HepG2 (cell line): Measurements from ENCODE around the gene PPP2R5D. TPM values are rescaled to one million over a fixed set of nuclear protein-coding genes. Genes with fewer than 3 reads are reported as not detected.

ENCODE experiments used
- CBX2 ChIP-seq, 2 experiments: fragments of 200-600 bp in 1 of 2; sonication (generic); formaldehyde crosslinking in 1 of 2; IDR thresholded peaks; 2 replicates each; pipeline versions ENCODE4 v1.7.0 to v1.8.1; 2018 to 2022; ENCODE audit warnings: low read depth in 2 of 2, low read length in 1 of 2, mild to moderate bottlenecking in 1 of 2, missing genetic modification reagents in 1 of 2
- CHD2 ChIP-seq: IDR thresholded peaks from 2 replicates; pipeline ENCODE4 v1.6.1; 2011; ENCODE audit warnings: low read depth, low read length, improper control_type of control experiment
- ESRRA ChIP-seq: sonication (generic); formaldehyde crosslinking; IDR thresholded peaks from 2 replicates; pipeline ENCODE4 v1.5.1; 2020; ENCODE audit warnings: mild to moderate bottlenecking, low read depth, missing genetic modification reagents
- ETS1 ChIP-seq: sonication (generic); formaldehyde crosslinking; IDR thresholded peaks from 2 replicates; pipeline ENCODE4 v1.4.0; 2020; ENCODE audit warnings: missing genetic modification reagents
- GATA4 ChIP-seq: sonication (generic); IDR thresholded peaks from 2 replicates; pipeline ENCODE4 v1.6.1; 2016; ENCODE audit warnings: antibody characterized with exemption, low read depth, borderline replicate concordance
- HIC2 ChIP-seq: sonication (generic); formaldehyde crosslinking; IDR thresholded peaks from 2 replicates; pipeline ENCODE4 v1.9.0; 2022; ENCODE audit warnings: low read depth, missing genetic modification reagents
- HMGXB3 ChIP-seq: sonication (generic); formaldehyde crosslinking; IDR thresholded peaks from 2 replicates; pipeline ENCODE4 v1.4.0; 2020; ENCODE audit warnings: missing genetic modification reagents, borderline replicate concordance
- HNF4G ChIP-seq, 2 experiments: sonication (generic) in 1 of 2; formaldehyde crosslinking in 1 of 2; IDR thresholded peaks; 2 replicates each; pipeline versions ENCODE4 v1.4.0 to v1.6.1; 2011 to 2020; ENCODE audit warnings: borderline replicate concordance in 2 of 2, low read depth in 2 of 2, mild to moderate bottlenecking in 2 of 2, low read length in 1 of 2, missing genetic modification reagents in 1 of 2, moderate library complexity in 1 of 2
- JUN ChIP-seq: sonication (generic); formaldehyde crosslinking; IDR thresholded peaks from 2 replicates; pipeline ENCODE4 v1.4.0; 2020; ENCODE audit warnings: mild to moderate bottlenecking, missing genetic modification reagents
- KLF13 ChIP-seq: sonication (generic); formaldehyde crosslinking; IDR thresholded peaks from 2 replicates; pipeline ENCODE4 v1.4.0; 2020; ENCODE audit warnings: mild to moderate bottlenecking, missing genetic modification reagents
- MAFK ChIP-seq, 2 experiments: IDR thresholded peaks in 1 of 2; conservative IDR thresholded peaks in 1 of 2; 2 replicates each; pipeline ENCODE4 v1.6.1; 2011; ENCODE audit warnings: improper control_type of control experiment in 2 of 2, low read length in 2 of 2
- MIXL1 ChIP-seq: IDR thresholded peaks from 2 replicates; pipeline ENCODE4 v1.6.1; 2016
- PTBP1 ChIP-seq: fragments of 200-400 bp; formaldehyde crosslinking; IDR thresholded peaks from 2 replicates; pipeline ENCODE4 v1.6.1; 2018; ENCODE audit warnings: low read length, low read depth; ENCODE audit not compliant: poor library complexity, severe bottlenecking
- RNF2 ChIP-seq: fragments of 450-650 bp; conservative IDR thresholded peaks from 2 replicates; pipeline ENCODE4 v1.6.1; 2016; ENCODE audit warnings: low read depth
- SALL1 ChIP-seq: sonication (generic); formaldehyde crosslinking; IDR thresholded peaks from 2 replicates; pipeline ENCODE4 v1.8.0; 2022; ENCODE audit warnings: mild to moderate bottlenecking, missing genetic modification reagents
- SNAPC2 ChIP-seq: sonication (generic); formaldehyde crosslinking; IDR thresholded peaks from 2 replicates; pipeline ENCODE4 v1.8.1; 2022; ENCODE audit warnings: mild to moderate bottlenecking, missing genetic modification reagents
- TOPORS ChIP-seq: sonication (generic); formaldehyde crosslinking; IDR thresholded peaks from 2 replicates; pipeline ENCODE4 v1.8.0; 2023; ENCODE audit warnings: mild to moderate bottlenecking, missing genetic modification reagents
- ZBTB3 ChIP-seq: sonication (generic); formaldehyde crosslinking; IDR thresholded peaks from 2 replicates; pipeline ENCODE4 v1.4.0; 2020; ENCODE audit warnings: low read depth, mild to moderate bottlenecking, moderate library complexity, missing genetic modification reagents, borderline replicate concordance
- ZFP1 ChIP-seq: IDR thresholded peaks from 2 replicates; pipeline ENCODE4 v1.6.1; 2016
- ZFY ChIP-seq: sonication (generic); formaldehyde crosslinking; IDR thresholded peaks from 2 replicates; pipeline ENCODE4 v1.4.0; 2020; ENCODE audit warnings: missing genetic modification reagents
- ZNF121 ChIP-seq: sonication (generic); formaldehyde crosslinking; IDR thresholded peaks from 2 replicates; pipeline ENCODE4 v1.5.0; 2020; ENCODE audit warnings: mild to moderate bottlenecking, missing genetic modification reagents
- ZNF660 ChIP-seq: sonication (generic); formaldehyde crosslinking; IDR thresholded peaks from 2 replicates; pipeline ENCODE4 v1.5.1; 2020; ENCODE audit warnings: mild to moderate bottlenecking, low read depth, missing genetic modification reagents, borderline replicate concordance
- ZNF891 ChIP-seq: sonication (generic); formaldehyde crosslinking; IDR thresholded peaks from 2 replicates; pipeline ENCODE4 v1.5.0; 2020; ENCODE audit warnings: mild to moderate bottlenecking, missing genetic modification reagents
- polyA plus RNA-seq, 8 experiments: library from polyadenylated mRNA; depleted of rRNA in 3 of 8; stranded (reverse) in 7 of 8; unstranded in 1 of 8; fragments of >200 nt; fragmentation: Illumina TruSeq in 4 of 8; extraction: Trizol in 4 of 8; gene quantifications; 2 replicates each; pipeline versions ENCODE4 v1.2.1 to v1.2.3, GENCODE V29; 2011 to 2016; ENCODE audit warnings: low read depth in 4 of 8, missing spikeins in 1 of 8, mixed read lengths in 1 of 8; ENCODE audit not compliant: insufficient read depth in 1 of 8
- total RNA-seq, 5 experiments: library from RNA; depleted of rRNA; stranded (reverse); fragments of >200 nt; fragmentation: Illumina TruSeq; extraction: Trizol; gene quantifications; 2 replicates each; pipeline ENCODE4 v1.2.3, GENCODE V29; 2016; ENCODE audit warnings: low read depth in 1 of 5

PPP2R5D gene
- total and polyA plus RNA-seq, 2 of the 13 experiments (the other 11 are each of a cell fraction or from before 2014, with no cell fraction given): 53.7 to 60.4 TPM

GRCh38 chr6:43013843-43014433 lies 29.6 kb downstream of the PPP2R5D start, which contains the start of the genes KLHDC3 and MEA1 (continued):
- peak; percentile 60; the same call in 1 of the 2 replicates for TF ChIP-seq ESRRA (CRISPR knock-in tag)
- TF ChIP-seq CHD2: peak; percentile 14; the same call in 1 of the 2 replicates
- TF ChIP-seq GATA4: no peak
- TF ChIP-seq ZFY (CRISPR knock-in tag): peak; percentile 64
- 0 out of 2 replicates have a peak, but pooled peaks have one; percentile 53 for TF ChIP-seq ZBTB3 (CRISPR knock-in tag)
- TF ChIP-seq HMGXB3 (CRISPR knock-in tag): no peak; the same call in 1 of the 2 replicates
- no peak; the same call in 1 of the 2 replicates for TF ChIP-seq ZNF891 (CRISPR knock-in tag)
- TF ChIP-seq JUN: peak; percentile 30; the same call in 1 of the 2 replicates
- TF ChIP-seq HNF4G (IDR thresholded peaks at IDR 0.05; ENCODE audit: borderline replicate concordance, low read depth, low read length): no peak
- no peak for TF ChIP-seq HNF4G (CRISPR knock-in tag; IDR thresholded peaks at IDR 0.05; ENCODE audit: borderline replicate concordance, low read depth)
- TF ChIP-seq KLF13: no peak
- TF ChIP-seq SNAPC2: peak; percentile 83; the same call in 1 of the 2 replicates
- no peak for TF ChIP-seq ZNF121
- peak; percentile 66; the same call in 1 of the 2 replicates for TF ChIP-seq MIXL1 (CRISPR knock-in tag)
- no peak for TF ChIP-seq ETS1 (CRISPR knock-in tag)
- 0 out of 4 replicates have a peak, but pooled peaks have one; percentile 17 to 29 for TF ChIP-seq MAFK (conservative IDR thresholded peaks at IDR 0.05 in 1 of 2, IDR thresholded peaks at IDR 0.05 in 1 of 2; ENCODE audit: low read length in 2 of 2)
- TF ChIP-seq SALL1 (CRISPR knock-in tag): peak; percentile 82
- TF ChIP-seq HIC2 (CRISPR knock-in tag): 0 out of 2 replicates have a peak, but pooled peaks have one; percentile 17
- no peak for TF ChIP-seq PTBP1
- no peak for TF ChIP-seq TOPORS
- TF ChIP-seq ZFP1 (CRISPR knock-in tag): no peak
- TF ChIP-seq CBX2 (IDR thresholded peaks at IDR 0.05; ENCODE audit: low read depth, low read length): no peak
- TF ChIP-seq CBX2 (CRISPR knock-in tag; IDR thresholded peaks at IDR 0.05; ENCODE audit: low read depth): no peak
- TF ChIP-seq ZNF660 (CRISPR knock-in tag): no peak
- TF ChIP-seq RNF2: no peak
